Pancreas (tissue), 10 donors: ENCODE measurements around the gene PCK2. TPM values are rescaled to one million over a fixed set of nuclear protein-coding genes. Genes with fewer than 3 reads are reported as not detected.

Experiments used
- ATAC-seq, 4 donors: fragments of 200-7000 bp; cut with Tn5 transposase; one replicate each; pipeline versions ENCODE4 v1.8.0 to v1.9.1; 2020; ENCODE audit warnings: mild to moderate bottlenecking in 4 of 4, moderate library complexity in 4 of 4
- DNase-seq, 6 donors: peaks; one replicate each; pipeline ENCODE4 v3.0.0-alpha.2; 2020
- FAIRE-seq: peaks from 2 replicates; lab custom pipeline; 2012; peaks lifted over from hg19 to GRCh38; lab: Jason Lieb, UNC
- H3K27ac ChIP-seq, 4 donors: fragments of 200-600 bp; sonication (generic); 1 replicate in 3 of 4; 2 replicates in 1 of 4; pipeline versions ENCODE4 v1.5.0 to v1.8.0; 2020
- H3K27me3 ChIP-seq, 4 donors: fragments of 200-600 bp; one replicate each; pipeline ENCODE4 v1.8.0; 2021
- H3K36me3 ChIP-seq, 3 donors: fragments of 200-600 bp; sonication (generic) in 1 of 3; one replicate each; pipeline versions ENCODE4 v1.5.0 to v1.8.0; 2020 to 2021
- H3K4me1 ChIP-seq, 3 donors: fragments of 200-600 bp; one replicate each; pipeline ENCODE4 v1.8.0; 2021
- H3K4me3 ChIP-seq, 4 donors: fragments of 200-600 bp; sonication (generic) in 2 of 4; one replicate each; pipeline versions ENCODE4 v1.5.0 to v1.8.0; 2020 to 2021
- H3K9me3 ChIP-seq, 4 donors: fragments of 200-600 bp; one replicate each; pipeline ENCODE4 v1.8.0; 2021
- CTCF ChIP-seq, 4 donors: fragments of 200-600 bp; sonication (generic) in 3 of 4; IDR thresholded peaks; one replicate each; pipeline versions ENCODE4 v1.5.0 to v1.8.0; 2021; ENCODE audit warnings: antibody characterized with exemption in 4 of 4
- WGBS, 2 donors: extraction: QIAGEN DNeasy Blood & Tissue Kit; methylation state at CpG; one replicate each; pipeline ENCODE4 v1.1.7; 2013; 5-methylcytosine and 5-hydroxymethylcytosine counted together
- intact Hi-C, 3 donors: fragments of 100-400 bp; cut with DNase I; formaldehyde crosslinking; loops; one replicate each; pipeline versions ENCODE4 v1.11.1 to v1.14.2; 2022
- polyA plus RNA-seq, 2 donors: library from polyadenylated mRNA; stranded (reverse); fragments of 200-250 nt; gene quantifications; one replicate each; pipeline ENCODE4 v1.2.3, GENCODE V29; 2013
- total RNA-seq, 6 donors: library from RNA; stranded (reverse); fragmentation: NEBNext Ultra II Directional in 4 of 6; extraction: Animal tissue kit (Norgen Biotek cat#: 25700) in 4 of 6; gene quantifications; one replicate each; pipeline versions ENCODE4 v1.2.1 to v1.2.4, GENCODE V29; 2021 to 2023
- donor health status: healthy with polysubstance abuse.
- donor health status: DM: no; HTN: no; CAD: no; lungs with moderate emphysema.
- donor health status: DM: no; HTN: no; CAD: no.
- donor health status: control.
- donor health status: control.
- donor health status: Bipolar disorder and iron deficiency.
- donor health status: DM: yes; HTN: yes; CAD: no.
- donor health status: DM: no; HTN: no; CAD: no.
- donor health status: DM: no; HTN: no; CAD: no.
- donor health status: DM: yes; HTN: yes; CAD: no.

Gene PCK2
- total and polyA plus RNA-seq, 8 donors: 12.8 to 146 (median 21.0) TPM

DNA sequence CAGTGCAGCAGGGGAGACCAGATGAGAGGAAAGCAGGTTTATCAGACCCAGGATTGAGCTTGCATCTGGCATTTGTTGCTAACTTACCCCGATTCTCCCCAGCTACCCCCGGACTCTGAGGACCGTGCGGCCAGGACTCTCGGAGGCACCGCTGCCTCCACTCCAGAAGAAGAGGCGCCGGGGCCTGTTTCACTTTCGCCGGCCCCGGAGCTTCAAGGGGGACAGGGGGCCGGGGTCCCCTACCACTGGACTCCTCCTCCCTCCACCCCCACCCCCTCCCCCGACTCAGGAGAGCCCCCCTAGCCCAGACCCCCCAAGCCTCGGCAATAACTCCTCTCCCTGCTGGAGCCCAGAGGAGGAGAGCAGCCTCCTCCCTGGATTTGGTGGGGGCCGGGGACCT, 29.3 kb upstream of the PCK2 start:
- Histone ChIP-seq H3K27me3 (no peaks in the 10 kb centered on the region), H3K4me3 (no peak overlapping the region), H3K27ac (no peak overlapping the region), H3K4me1 (peaks cover 8 to 10% (median 9%) of the 10 kb centered on the region in 3 donors), H3K9me3 (no peaks in the 10 kb centered on the region), H3K36me3 (no peaks in the 10 kb centered on the region)
- intact Hi-C loops: no loop called here
- WGBS, 2 donors: 80 to 85% methylated on average over 10 to 15 of the region's 15 CpGs
- ATAC-seq (no peak), FAIRE-seq (no peak), DNase-seq (peak in 2 of 6 donors; percentile 9 to 37)
- no peak for TF ChIP-seq CTCF (IDR thresholded peaks at IDR 0.05)

DNA sequence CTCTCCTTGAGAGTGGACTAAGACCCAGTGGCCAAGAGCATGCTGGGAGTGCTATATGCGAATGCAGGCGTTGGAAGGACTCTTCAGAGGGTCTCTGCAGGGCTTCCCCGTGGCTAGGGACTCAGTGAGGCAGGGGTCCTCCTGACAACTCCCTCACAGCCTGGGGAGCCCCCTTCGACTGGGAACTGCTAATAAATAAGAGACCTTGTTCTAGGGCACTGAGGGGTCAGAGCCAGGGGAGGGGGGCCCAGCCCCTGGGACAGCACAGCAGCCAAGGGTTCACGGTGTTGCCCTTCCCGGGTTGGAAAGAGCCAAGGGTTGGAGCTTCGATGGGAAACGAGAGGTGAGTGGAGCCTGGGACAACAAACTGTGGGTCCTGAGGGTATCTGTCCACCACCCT, 28.7 kb upstream of the PCK2 start:
- no peaks in the 10 kb centered on the region for H3K36me3 ChIP-seq
- no peaks in the 10 kb centered on the region for H3K9me3 ChIP-seq
- H3K27me3 ChIP-seq: no peaks in the 10 kb centered on the region
- intact Hi-C loops: no loop called here
- peaks cover 8 to 10% (median 9%) of the 10 kb centered on the region in 3 donors for H3K4me1 ChIP-seq
- FAIRE-seq (no peak), DNase-seq (peak in 2 of 6 donors; percentile 37 to 46), ATAC-seq (no peak)
- no peak overlapping the region for H3K4me3 ChIP-seq
- TF ChIP-seq CTCF (IDR thresholded peaks at IDR 0.05): no peak
- no peak overlapping the region for H3K27ac ChIP-seq
- WGBS, 2 donors: 75 to 80% methylated on average over 8 of the region's 8 CpGs

- DNase-seq: peak in 1 of 6 donors; percentile 17
- H3K36me3 ChIP-seq: no peaks in the 10 kb centered on the region
- H3K4me1 ChIP-seq: peaks cover 6 to 8% (median 7%) of the 10 kb centered on the region in 3 donors
- WGBS, 2 donors: 89 to 90% methylated on average over 8 of the region's 8 CpGs
- no peaks in the 10 kb centered on the region for H3K9me3 ChIP-seq
- no peaks in the 10 kb centered on the region for H3K27me3 ChIP-seq
- TF ChIP-seq CTCF (IDR thresholded peaks at IDR 0.05): no peak
- FAIRE-seq: no peak
- intact Hi-C loops: no loop called here
- no peak overlapping the region for H3K4me3 ChIP-seq
- no peak overlapping the region for H3K27ac ChIP-seq
- ATAC-seq: no peak
These were observed 27.5 kb upstream of the PCK2 start for GRCh38 chr14:24066496-24067132.

- intact Hi-C loops: no loop called here
- peak in 2 of 6 donors; percentile 38 to 41 for DNase-seq
- ATAC-seq: no peak
- Histone ChIP-seq H3K27me3 (no peaks in the 10 kb centered on the region), H3K4me3 (no peak overlapping the region), H3K36me3 (no peaks in the 10 kb centered on the region), H3K27ac (no peak overlapping the region), H3K4me1 (peaks cover 0 to 3% (median 0%) of the 10 kb centered on the region in 3 donors), H3K9me3 (no peaks in the 10 kb centered on the region)
- 91 to 92% methylated on average over 12 of the region's 12 CpGs for WGBS, 2 donors
- FAIRE-seq: no peak
- no peak for TF ChIP-seq CTCF (IDR thresholded peaks at IDR 0.05)
These were observed 26.7 kb upstream of the PCK2 start for GRCh38 chr14:24067133-24068082.
